AG04449 (cell line): ENCODE measurements around the gene ADGRG1.

Source experiments
- CTCF ChIA-PET: fragments of 350-600 bp; formaldehyde crosslinking; extraction: SDS; loops from one replicate; lab custom pipeline; 2021; ENCODE audit warnings: antibody characterized with exemption; lab: Yijun Ruan, JAX
- POLR2A ChIA-PET: fragments of 400-600, 350-600 bp; formaldehyde crosslinking; extraction: SDS; loops from one replicate; lab custom pipeline; 2020; ENCODE audit warnings: antibody characterized with exemption, inconsistent platforms; lab: Yijun Ruan, JAX
- DNase-seq: peaks from one replicate; pipeline ENCODE4 v3.0.0-alpha.2; 2010; ENCODE audit warnings: low read depth, low spot score
- H3K4me3 ChIP-seq: 2 replicates; pipeline ENCODE4 v1.5.1; 2011; ENCODE audit warnings: low read depth, mild to moderate bottlenecking, control low read depth, low read length
- CTCF ChIP-seq: IDR thresholded peaks from one replicate; pipeline ENCODE4 v1.5.1; 2011; ENCODE audit warnings: mild to moderate bottlenecking, moderate library complexity, low read length, control low read depth, inconsistent platforms; ENCODE audit not compliant: insufficient read depth; ENCODE audit errors: missing control alignments

ADGRG1 gene

GRCh38 chr16:57644383-57645014, 16.1 kb downstream of the ADGRG1 start:
- DNase-seq, result no peak
- no peak overlapping the region for H3K4me3 ChIP-seq
- TF ChIP-seq CTCF, result no peak
- CTCF ChIA-PET, result interaction anchor here (1.0 to 1.7 kb wide), 5 partner anchors 44 to 69 kb away, joined by 3 to 5 read pairs (median 4); no protein-coding TSS in a partner anchor
- POLR2A ChIA-PET, result no interaction called here

- POLR2A ChIA-PET, result no interaction called here
- CTCF ChIA-PET, result interaction anchor here (1.0 to 8.2 kb wide), 6 partner anchors 7 to 218 kb away, joined by 3 to 256 read pairs (median 90); no protein-coding TSS in a partner anchor
Observed at GRCh38 chr16:57645169-57645568, 16.7 kb downstream of the ADGRG1 start.

GRCh38 chr16:57645691-57646387, 17.4 kb downstream of the ADGRG1 start:
- CTCF ChIA-PET, result interaction anchor here (0.9 to 8.2 kb wide), 10 partner anchors 8 to 218 kb away, joined by 3 to 256 read pairs (median 18); partner anchors contain the start of gene ADGRG1

More at GRCh38 chr16:57645169-57645568, 16.7 kb downstream of the ADGRG1 start:
- no peak for TF ChIP-seq CTCF
- no peak for DNase-seq
- no peak overlapping the region for H3K4me3 ChIP-seq

GRCh38 chr16:57646388-57647039, 18.1 kb downstream of the ADGRG1 start:
- H3K4me3 ChIP-seq, result no peak overlapping the region
- CTCF ChIA-PET, result interaction anchor here (0.9 to 8.2 kb wide), 19 partner anchors 9 to 217 kb away, joined by 3 to 256 read pairs (median 19); partner anchors contain the start of gene ADGRG1
- no peak for DNase-seq
- POLR2A ChIA-PET, result no interaction called here
- no peak for TF ChIP-seq CTCF

More at GRCh38 chr16:57645691-57646387, 17.4 kb downstream of the ADGRG1 start:
- POLR2A ChIA-PET, result no interaction called here
- no peak overlapping the region for H3K4me3 ChIP-seq
- no peak for TF ChIP-seq CTCF
- no peak for DNase-seq

GRCh38 chr16:57647136-57647875, 18.9 kb downstream of the ADGRG1 start:
- POLR2A ChIA-PET, result no interaction called here
- CTCF ChIA-PET, result interaction anchor here (0.6 to 8.2 kb wide), 27 partner anchors 9 to 359 kb away, joined by 3 to 256 read pairs (median 12); partner anchors contain the start of genes ADGRG1, ADGRG3, KATNB1 and ZNF319
- TF ChIP-seq CTCF, result no peak
- no peak for DNase-seq
- no peak overlapping the region for H3K4me3 ChIP-seq
